Measurements from ENCODE around the gene ZSWIM6.

GRCh38 chr5:61379677-61380076 lies 47.6 kb downstream of the ZSWIM6 start:
- TF ChIP-seq EZH2 (IDR thresholded peaks at IDR 0.05; ENCODE audit: borderline replicate concordance), result no peak
- no peak for TF ChIP-seq CTCF (IDR thresholded peaks at IDR 0.05; ENCODE audit: poor library complexity)
- no peak for TF ChIP-seq EZH2phosphoT487 (IDR thresholded peaks at IDR 0.05; ENCODE audit: low read depth, severe bottlenecking, unreplicated experiment)
